Measurements from ENCODE around the gene TAS2R7.

TAS2R7 gene

DNA sequence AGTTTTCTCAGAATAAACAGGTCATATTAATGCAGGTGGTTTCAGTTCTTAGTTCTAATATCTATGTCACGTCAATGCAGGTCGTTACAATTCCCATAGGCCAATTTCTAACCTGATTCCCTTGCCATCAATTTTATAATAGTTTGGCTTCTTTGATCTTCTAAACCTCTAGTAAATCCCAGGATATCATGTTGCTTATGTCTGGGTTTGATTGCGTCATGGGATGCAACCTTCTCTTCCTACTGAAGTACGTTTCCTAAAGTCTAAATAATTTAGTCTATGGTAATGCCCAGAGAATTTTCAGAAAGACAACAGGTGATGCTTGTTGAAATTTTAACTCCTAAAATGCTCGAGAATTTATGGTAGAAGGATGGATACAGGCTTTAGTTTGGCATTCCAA, 19.2 kb downstream of the TAS2R7 start:
- H3K27ac ChIP-seq, result no peak overlapping the region
- no peak for DNase-seq (ENCODE audit: low spot score)
- H3K4me3 ChIP-seq, result no peak overlapping the region
- TF ChIP-seq, protein P1, sequence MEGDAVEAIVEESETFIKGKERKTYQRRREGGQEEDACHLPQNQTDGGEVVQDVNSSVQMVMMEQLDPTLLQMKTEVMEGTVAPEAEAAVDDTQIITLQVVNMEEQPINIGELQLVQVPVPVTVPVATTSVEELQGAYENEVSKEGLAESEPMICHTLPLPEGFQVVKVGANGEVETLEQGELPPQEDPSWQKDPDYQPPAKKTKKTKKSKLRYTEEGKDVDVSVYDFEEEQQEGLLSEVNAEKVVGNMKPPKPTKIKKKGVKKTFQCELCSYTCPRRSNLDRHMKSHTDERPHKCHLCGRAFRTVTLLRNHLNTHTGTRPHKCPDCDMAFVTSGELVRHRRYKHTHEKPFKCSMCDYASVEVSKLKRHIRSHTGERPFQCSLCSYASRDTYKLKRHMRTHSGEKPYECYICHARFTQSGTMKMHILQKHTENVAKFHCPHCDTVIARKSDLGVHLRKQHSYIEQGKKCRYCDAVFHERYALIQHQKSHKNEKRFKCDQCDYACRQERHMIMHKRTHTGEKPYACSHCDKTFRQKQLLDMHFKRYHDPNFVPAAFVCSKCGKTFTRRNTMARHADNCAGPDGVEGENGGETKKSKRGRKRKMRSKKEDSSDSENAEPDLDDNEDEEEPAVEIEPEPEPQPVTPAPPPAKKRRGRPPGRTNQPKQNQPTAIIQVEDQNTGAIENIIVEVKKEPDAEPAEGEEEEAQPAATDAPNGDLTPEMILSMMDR (IDR thresholded peaks at IDR 0.05), result no peak

DNA sequence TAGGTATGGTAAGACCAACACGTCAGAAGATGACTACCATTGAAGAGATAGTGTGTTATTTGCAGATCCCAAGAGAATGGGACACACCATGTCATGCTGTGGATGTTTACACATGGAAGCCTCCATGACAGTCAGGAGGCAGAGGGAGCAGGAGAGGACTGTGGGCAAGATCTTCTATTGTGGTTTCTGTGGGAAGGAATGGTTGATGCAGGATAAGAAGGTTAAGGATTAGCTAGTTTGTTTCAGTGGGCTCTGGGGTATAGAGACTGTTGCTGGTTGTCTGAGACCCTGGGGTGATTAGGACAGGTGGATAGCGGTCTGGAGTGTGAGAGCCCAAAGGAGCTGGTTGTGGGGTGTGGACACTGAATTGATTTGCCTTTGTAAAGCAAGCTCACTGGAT, 23.3 kb downstream of the TAS2R7 start:
- no peak overlapping the region for H3K27ac ChIP-seq
- TF ChIP-seq, protein P1 (IDR thresholded peaks at IDR 0.05), result no peak
- no peak for DNase-seq (ENCODE audit: low spot score)
- no peak overlapping the region for H3K4me3 ChIP-seq

DNA sequence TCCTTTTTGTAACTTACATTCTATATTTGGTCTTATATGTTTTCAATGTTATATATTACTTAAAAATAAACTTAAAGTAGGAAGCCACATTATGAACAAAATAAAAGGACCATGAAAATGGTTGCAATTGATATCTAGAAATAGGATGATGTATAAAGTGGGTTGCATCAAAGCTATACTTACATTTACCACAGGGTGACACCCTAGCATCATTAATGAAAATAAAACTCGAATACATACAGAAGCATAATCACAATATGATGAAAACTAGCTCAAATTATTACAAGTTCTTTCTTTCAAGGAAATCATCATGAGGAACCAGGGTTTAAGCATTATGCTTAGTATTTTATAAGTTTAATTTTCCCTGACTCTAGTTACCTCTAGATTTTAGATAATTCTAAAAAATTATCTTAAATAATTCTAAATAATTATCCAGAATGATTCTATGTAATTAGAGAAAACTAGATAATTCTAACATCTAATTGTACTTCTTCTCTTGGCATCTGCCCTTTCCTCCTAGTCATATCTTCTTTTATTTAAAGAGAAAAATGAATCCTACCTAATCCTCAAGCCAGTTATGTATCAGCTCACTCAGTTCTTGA, 31.2 kb downstream of the TAS2R7 start:
- TF ChIP-seq, protein P1 (IDR thresholded peaks at IDR 0.05), result no peak
- no peak overlapping the region for H3K4me3 ChIP-seq
- DNase-seq (ENCODE audit: low spot score), result no peak

DNA sequence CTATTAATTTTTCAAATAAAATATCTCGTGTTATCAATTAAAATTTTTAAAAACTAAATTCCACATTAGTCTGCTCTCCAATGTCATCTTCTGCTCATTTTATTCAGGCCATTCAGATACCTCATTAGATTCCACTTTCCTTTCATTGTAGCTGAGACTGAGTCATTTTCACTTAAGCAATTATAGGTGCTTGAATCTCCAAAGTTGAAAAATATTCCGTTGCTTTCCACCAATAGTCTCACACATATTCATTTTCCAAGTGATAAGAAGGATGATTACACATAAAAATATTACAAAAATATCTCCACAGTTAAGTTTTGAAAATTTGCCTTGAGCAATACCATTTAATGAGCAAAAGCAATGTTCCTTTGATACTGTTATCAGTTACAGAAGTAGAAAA, 42.8 kb downstream of the TAS2R7 start:
- H3K4me3 ChIP-seq, result no peak overlapping the region
- TF ChIP-seq, protein P1 (IDR thresholded peaks at IDR 0.05), result no peak
- DNase-seq (ENCODE audit: low spot score), result no peak

More for the DNA sequence above, 31.2 kb downstream of the TAS2R7 start:
- no peak overlapping the region for H3K27ac ChIP-seq

DNA sequence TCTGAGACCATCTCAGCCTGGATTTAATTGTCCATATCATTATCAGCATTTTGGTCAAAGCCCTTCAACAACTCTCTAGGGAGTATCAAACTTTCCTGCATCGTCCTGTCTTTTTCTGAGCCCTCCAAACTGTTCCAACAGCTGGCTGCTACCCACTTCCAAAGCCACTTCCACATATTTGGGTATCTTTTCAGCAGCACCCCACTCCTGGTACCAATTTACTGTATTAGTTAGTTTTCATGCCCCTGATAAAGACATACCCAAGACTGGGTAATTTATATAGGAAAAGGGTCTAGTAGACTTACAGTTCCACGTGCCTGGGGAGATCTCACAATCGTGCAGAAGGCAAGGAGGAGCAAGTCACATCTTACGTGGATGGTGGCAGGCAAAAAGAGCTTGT, 46.2 kb downstream of the TAS2R7 start:
- Histone ChIP-seq H3K27ac (no peak overlapping the region), H3K4me3 (no peak overlapping the region)
- TF ChIP-seq, protein P1 (IDR thresholded peaks at IDR 0.05), result no peak
- no peak for DNase-seq (ENCODE audit: low spot score)

More for the DNA sequence above, 42.8 kb downstream of the TAS2R7 start:
- H3K27ac ChIP-seq, result no peak overlapping the region

DNA sequence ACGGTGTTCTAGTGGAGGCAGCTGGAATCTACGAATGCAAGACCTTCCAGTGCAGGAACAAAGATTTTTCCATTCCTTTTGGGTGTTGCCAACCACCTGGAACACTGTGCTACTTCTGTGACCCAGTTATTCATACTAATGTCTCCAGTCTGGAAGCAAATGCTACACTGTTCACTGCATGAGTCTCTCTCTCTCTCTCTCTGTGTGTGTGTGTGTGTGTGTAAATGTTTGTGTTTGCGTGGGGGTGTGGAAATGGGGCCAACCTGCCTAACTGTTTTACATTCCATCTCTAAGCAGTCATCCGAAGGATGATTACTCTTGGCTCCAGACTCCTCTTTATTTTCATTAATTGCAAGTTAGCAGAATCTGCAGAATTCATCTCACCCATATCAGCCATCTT, 49.4 kb downstream of the TAS2R7 start:
- H3K4me3 ChIP-seq, result no peak overlapping the region
- TF ChIP-seq, protein P1 (IDR thresholded peaks at IDR 0.05), result no peak
- DNase-seq (ENCODE audit: low spot score), result no peak
- H3K27ac ChIP-seq, result no peak overlapping the region
